CD8-positive, alpha-beta memory T cell (primary cell): ENCODE data around the gene SERBP1. TPM values are rescaled to one million over a fixed set of nuclear protein-coding genes. Genes with fewer than 3 reads are reported as not detected.
A peak's percentile ranks its signal among the peaks of the same experiment; 100 is the strongest.
"Not testable (repeated sequence)": the region's sequence is repeated elsewhere in the genome, so short reads cannot be mapped to it uniquely, and the experiment has no call there.

Source experiments
- CTCF ChIA-PET: fragments of 350-600 bp; sonication (Branson Sonifier 250); formaldehyde crosslinking; loops from one replicate; lab custom pipeline; 2021; ENCODE audit warnings: antibody characterized with exemption; lab: Charles Lee
- POLR2A ChIA-PET: fragments of 350-600 bp; sonication (Branson Sonifier 250); formaldehyde crosslinking; loops from one replicate; lab custom pipeline; 2021; ENCODE audit warnings: antibody characterized with exemption; lab: Charles Lee
- DNase-seq, 5 donors: peaks; one replicate each; pipeline versions ENCODE4 v3.0.0 to v3.0.0-alpha.2; 2020 to 2022; ENCODE audit warnings: mixed read lengths in 1 of 5
- H3K27ac ChIP-seq: one replicate; pipeline ENCODE4 v1.7.0; 2013; ENCODE audit warnings: low read depth, mild to moderate bottlenecking, low read length, moderate library complexity
- H3K27me3 ChIP-seq: 2 replicates; pipeline ENCODE4 v1.7.0; 2013; ENCODE audit warnings: low read length, mild to moderate bottlenecking; ENCODE audit not compliant: insufficient read depth, poor library complexity, severe bottlenecking
- H3K36me3 ChIP-seq: 2 replicates; pipeline ENCODE4 v1.7.0; 2013; ENCODE audit warnings: mild to moderate bottlenecking, low read length, moderate library complexity; ENCODE audit not compliant: insufficient read depth
- H3K4me1 ChIP-seq: 2 replicates; pipeline ENCODE4 v1.7.0; 2013; ENCODE audit warnings: mild to moderate bottlenecking, low read length, moderate library complexity; ENCODE audit not compliant: insufficient read depth
- H3K4me3 ChIP-seq: 2 replicates; pipeline ENCODE4 v1.7.0; 2013; ENCODE audit warnings: mild to moderate bottlenecking, low read length
- H3K9me3 ChIP-seq: 2 replicates; pipeline ENCODE4 v1.7.0; 2013; ENCODE audit warnings: mild to moderate bottlenecking, low read length
- H3K27ac Mint-ChIP-seq, 8 donors: one replicate each; pipeline ENCODE4 v1.8.0; 2020 to 2021; ENCODE audit warnings: mixed read lengths in 8 of 8, mild to moderate bottlenecking in 6 of 8, inconsistent platforms in 3 of 8, moderate library complexity in 3 of 8
- H3K27me3 Mint-ChIP-seq, 2 donors: one replicate each; pipeline ENCODE4 v1.8.0; 2020 to 2021; ENCODE audit warnings: mixed read lengths in 2 of 2, mild to moderate bottlenecking in 1 of 2, moderate library complexity in 1 of 2
- H3K36me3 Mint-ChIP-seq, 3 donors: one replicate each; pipeline ENCODE4 v1.8.0; 2020 to 2021; ENCODE audit warnings: mixed read lengths in 3 of 3, inconsistent platforms in 1 of 3, mild to moderate bottlenecking in 1 of 3
- H3K4me1 Mint-ChIP-seq, 3 donors: one replicate each; pipeline ENCODE4 v1.8.0; 2020 to 2021; ENCODE audit warnings: mixed read lengths in 3 of 3, inconsistent platforms in 1 of 3, mild to moderate bottlenecking in 1 of 3
- H3K4me3 Mint-ChIP-seq, 7 donors: one replicate each; pipeline ENCODE4 v1.8.0; 2020 to 2021; ENCODE audit warnings: mixed read lengths in 7 of 7, mild to moderate bottlenecking in 6 of 7, moderate library complexity in 4 of 7, inconsistent platforms in 2 of 7
- H3K9me3 Mint-ChIP-seq, 5 donors: one replicate each; pipeline ENCODE4 v1.8.0; 2020 to 2022; ENCODE audit warnings: mixed read lengths in 5 of 5, mild to moderate bottlenecking in 3 of 5, moderate library complexity in 2 of 5, inconsistent platforms in 1 of 5
- polyA plus RNA-seq: library from polyadenylated mRNA; unstranded; fragments of 300-500 nt; fragmentation: Illumina TruSeq; gene quantifications from one replicate; pipeline ENCODE4 v1.2.3, GENCODE V29; 2021
- total RNA-seq, 2 experiments: library from RNA; stranded (reverse); gene quantifications; one replicate each; pipeline ENCODE4 v1.2.3, GENCODE V29; 2021

Gene SERBP1
- total and polyA plus RNA-seq, 3 experiments from 2014 or later = 127 to 549 (median 545) TPM

DNA sequence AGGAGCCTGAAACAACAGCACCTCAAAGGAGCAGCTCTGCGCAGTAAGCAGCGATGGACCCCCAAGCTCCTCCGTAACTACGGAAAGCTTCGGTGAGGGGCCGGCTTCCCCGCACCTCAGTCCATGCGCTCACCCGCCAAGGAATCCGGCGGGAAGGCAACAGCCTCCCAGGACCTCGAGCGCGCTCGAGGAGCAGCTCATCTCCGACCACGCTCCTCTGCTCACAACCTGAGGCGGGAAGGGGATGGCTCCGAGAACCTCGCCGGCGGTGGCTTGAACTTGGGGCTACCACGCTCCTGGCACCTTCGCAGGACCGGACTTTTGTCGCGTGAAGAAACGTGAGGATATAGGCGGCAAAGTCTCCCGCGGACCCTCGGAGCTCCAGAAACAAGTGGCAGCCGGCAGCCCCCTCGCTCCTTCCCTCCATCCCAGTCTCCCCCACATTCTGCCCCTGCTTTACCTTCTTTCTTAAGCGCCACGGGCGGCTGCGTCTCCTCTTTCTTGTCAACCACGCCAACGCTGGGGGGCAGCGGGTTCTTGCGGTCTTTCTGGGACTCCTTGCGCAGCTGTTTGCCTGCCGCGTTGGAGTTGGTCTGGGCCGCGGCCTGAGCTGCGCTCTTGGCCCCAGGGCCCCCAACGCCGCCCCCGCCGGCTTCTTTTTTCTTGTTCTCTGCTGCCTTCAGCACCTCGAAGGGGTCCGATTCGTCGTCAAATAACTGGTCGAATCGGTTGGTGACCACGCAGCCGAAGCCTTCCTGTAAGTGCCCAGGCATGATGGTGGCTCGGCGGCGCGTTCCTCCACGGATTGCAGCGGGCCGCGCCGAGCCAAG lies 459 bp downstream of the SERBP1 start:
- Histone ChIP-seq H3K27ac (peak overlapping the region; percentile 79), H3K27me3 (no peaks in the 10 kb centered on the region), H3K4me1 (peaks cover 32% of the 10 kb centered on the region), H3K9me3 (no peaks in the 10 kb centered on the region), H3K4me3 (peak overlapping the region; percentile 81), H3K36me3 (peaks cover 9% of the 10 kb centered on the region)
- ChIA-PET POLR2A (interaction anchor here (0.5 to 2.9 kb wide), 9 partner anchors 11 to 505 kb away, joined by 3 to 9 read pairs (median 4); partner anchors contain the start of genes DNAI4, GADD45A and MIER1), CTCF (interaction anchor here (0.8 to 1.8 kb wide), 3 partner anchors 12 to 216 kb away, joined by 3 to 4 read pairs (median 3); no protein-coding TSS in a partner anchor)
- Mint-ChIP-seq H3K4me1 (peaks cover 48 to 60% (median 54%) of the 10 kb centered on the region in 3 donors), H3K9me3 (peaks cover 0 to 2% (median 0%) of the 10 kb centered on the region in 5 donors), H3K27ac (peak overlapping the region; percentile 94 to 100 (median 98)), H3K36me3 (peaks cover 6 to 59% (median 12%) of the 10 kb centered on the region in 3 donors), H3K4me3 (peak overlapping the region; percentile 92 to 100 (median 94)), H3K27me3 (no peaks in the 10 kb centered on the region)
- DNase-seq = peak in 4 of 5 donors; percentile 3 to 48 (median 18)

DNA sequence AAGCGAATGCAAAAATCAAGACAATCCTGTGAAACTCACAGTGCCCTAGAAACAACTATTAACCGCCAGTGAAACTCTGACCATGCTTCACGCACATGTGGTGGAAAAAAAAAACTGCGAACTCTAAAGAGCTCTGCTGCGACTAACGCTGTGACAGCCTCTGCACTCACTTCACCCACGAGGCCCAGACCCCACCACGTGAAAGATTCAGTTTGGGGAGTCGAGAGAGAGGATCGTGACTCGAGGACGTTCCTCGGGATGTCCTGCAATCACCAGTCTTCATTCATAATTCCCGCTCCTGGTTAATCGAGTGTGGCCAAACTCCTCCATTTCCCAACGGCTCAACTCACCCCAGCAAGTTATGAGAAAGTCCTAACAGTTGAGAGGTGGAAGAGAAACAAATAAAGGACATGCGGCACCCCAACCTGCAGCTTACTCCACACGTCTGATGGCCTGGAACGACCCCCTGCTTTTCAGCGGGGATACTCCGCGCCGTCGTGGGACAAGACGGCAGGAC lies 1.1 kb downstream of the SERBP1 start:
- H3K4me3 ChIP-seq = peak overlapping the region; percentile 81
- Mint-ChIP-seq H3K27ac (peak overlapping the region; percentile 85 to 99 (median 96)), H3K36me3 (peaks cover 13 to 65% (median 15%) of the 10 kb centered on the region in 3 donors), H3K4me3 (peak overlapping the region; percentile 92 to 100 (median 94)), H3K4me1 (peaks cover 52 to 67% (median 60%) of the 10 kb centered on the region in 3 donors), H3K9me3 (peaks cover 0 to 2% (median 0%) of the 10 kb centered on the region in 5 donors), H3K27me3 (no peaks in the 10 kb centered on the region)
- peaks cover 32% of the 10 kb centered on the region for H3K4me1 ChIP-seq
- ChIA-PET POLR2A (interaction anchor here (0.5 to 2.9 kb wide), 7 partner anchors 10 to 504 kb away, joined by 3 to 9 read pairs (median 3); partner anchors contain the start of genes DNAI4, GADD45A and MIER1), CTCF (interaction anchor here (0.7 to 1.8 kb wide), 4 partner anchors 16 to 216 kb away, joined by 3 to 4 read pairs (median 4); no protein-coding TSS in a partner anchor)
- H3K27me3 ChIP-seq = no peaks in the 10 kb centered on the region
- DNase-seq = peak; percentile 21 to 64 (median 41)
- no peaks in the 10 kb centered on the region for H3K9me3 ChIP-seq
- H3K36me3 ChIP-seq = peaks cover 16% of the 10 kb centered on the region
- peak overlapping the region; percentile 79 for H3K27ac ChIP-seq

- POLR2A ChIA-PET = interaction anchor here (1.4 to 2.9 kb wide), 2 partner anchors 9 to 503 kb away, joined by 9 read pairs; partner anchors contain the start of genes DNAI4 and MIER1
- H3K27ac ChIP-seq = no peak overlapping the region
- Mint-ChIP-seq H3K9me3 (peaks cover 0 to 2% (median 0%) of the 10 kb centered on the region in 5 donors), H3K36me3 (peaks cover 16 to 77% (median 18%) of the 10 kb centered on the region in 3 donors), H3K4me3 (peak overlapping the region; percentile 92 to 100 (median 94)), H3K27ac (peak overlapping the region; percentile 56 to 99 (median 96)), H3K27me3 (no peaks in the 10 kb centered on the region), H3K4me1 (peaks cover 56 to 74% (median 63%) of the 10 kb centered on the region in 3 donors)
- peaks cover 32% of the 10 kb centered on the region for H3K4me1 ChIP-seq
- peaks cover 23% of the 10 kb centered on the region for H3K36me3 ChIP-seq
- DNase-seq = no peak
- H3K9me3 ChIP-seq = no peaks in the 10 kb centered on the region
- H3K4me3 ChIP-seq = peak overlapping the region; percentile 81
- H3K27me3 ChIP-seq = no peaks in the 10 kb centered on the region
- CTCF ChIA-PET = interaction anchor here (1.5 to 1.8 kb wide), 2 partner anchors 72 to 214 kb away, joined by 4 read pairs; no protein-coding TSS in a partner anchor
Measured at GRCh38 chr1:67427947-67428346, 2.3 kb downstream of the SERBP1 start.

DNA sequence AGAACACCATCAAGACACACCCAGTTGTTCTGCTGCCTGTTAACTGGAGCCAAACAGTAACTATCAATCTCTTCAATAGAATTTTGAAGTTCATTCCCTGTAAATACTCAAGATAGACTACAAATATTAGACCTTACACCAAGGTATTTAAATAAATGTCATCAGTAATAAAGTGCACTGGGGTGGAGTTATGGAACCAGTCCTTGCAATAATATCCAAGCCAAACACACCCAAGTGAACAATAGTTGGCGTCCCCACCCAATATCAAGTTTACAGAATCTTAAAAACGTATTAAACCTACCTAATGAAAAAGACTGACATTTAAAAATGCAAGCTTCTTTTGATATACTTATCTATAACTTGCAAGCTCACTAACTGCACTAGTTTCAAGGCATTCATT lies 2.7 kb downstream of the SERBP1 start:
- POLR2A ChIA-PET = no interaction called here
- Histone ChIP-seq H3K9me3 (no peaks in the 10 kb centered on the region), H3K27me3 (no peaks in the 10 kb centered on the region), H3K36me3 (peaks cover 23% of the 10 kb centered on the region), H3K27ac (no peak overlapping the region), H3K4me1 (peaks cover 32% of the 10 kb centered on the region), H3K4me3 (peak overlapping the region; percentile 81)
- H3K9me3 Mint-ChIP-seq = peaks cover 0 to 2% (median 0%) of the 10 kb centered on the region in 5 donors
- H3K36me3 Mint-ChIP-seq = peaks cover 16 to 81% (median 18%) of the 10 kb centered on the region in 3 donors
- H3K27ac Mint-ChIP-seq = peak overlapping the region; percentile 5 to 99 (median 94)
- CTCF ChIA-PET = no interaction called here
- no peak for DNase-seq
- no peaks in the 10 kb centered on the region for H3K27me3 Mint-ChIP-seq
- H3K4me3 Mint-ChIP-seq = peak overlapping the region; percentile 92 to 100 (median 94)
- H3K4me1 Mint-ChIP-seq = peaks cover 56 to 74% (median 68%) of the 10 kb centered on the region in 3 donors

DNA sequence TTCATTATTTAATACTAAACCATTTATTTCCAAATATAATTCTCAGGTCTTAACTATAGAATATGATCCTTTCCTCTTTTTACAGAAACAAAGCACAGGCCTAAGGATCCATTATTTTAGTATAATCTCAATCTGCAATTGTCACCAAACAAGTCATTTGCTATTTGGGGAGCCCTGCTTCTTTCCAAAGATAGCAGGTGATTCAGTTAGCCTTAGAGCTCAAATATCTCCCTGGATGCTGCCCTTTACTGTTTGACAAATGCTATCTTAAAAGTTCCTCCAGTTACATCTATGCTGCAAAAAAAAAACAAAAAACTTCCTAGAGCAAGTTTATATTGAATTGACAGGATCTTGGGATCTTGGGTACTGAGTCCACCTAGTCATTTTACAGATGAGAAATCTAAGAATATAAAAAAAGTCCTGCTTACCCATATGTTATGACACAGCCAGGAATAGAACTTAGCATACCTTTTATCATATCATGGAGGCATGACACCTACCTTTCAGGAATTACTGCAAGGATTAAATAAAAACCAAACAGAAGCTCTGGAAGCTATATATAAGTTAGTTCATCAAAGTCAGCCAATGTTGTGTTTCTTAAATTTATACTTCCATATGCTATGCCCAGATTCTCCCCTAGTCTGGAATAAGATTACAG lies 9.2 kb downstream of the SERBP1 start:
- H3K27me3 ChIP-seq = no peaks in the 10 kb centered on the region
- peak overlapping the region in 1 of 7 donors; percentile 44 for H3K4me3 Mint-ChIP-seq
- CTCF ChIA-PET = no interaction called here
- peaks cover 62% of the 10 kb centered on the region for H3K36me3 ChIP-seq
- DNase-seq = no peak
- peak overlapping the region in 7 of 8 donors; percentile 1 to 87 (median 59) for H3K27ac Mint-ChIP-seq
- no peaks in the 10 kb centered on the region for H3K27me3 Mint-ChIP-seq
- no peak overlapping the region for H3K27ac ChIP-seq
- no peak overlapping the region for H3K4me3 ChIP-seq
- H3K4me1 Mint-ChIP-seq = peaks cover 57 to 77% (median 74%) of the 10 kb centered on the region in 3 donors
- peaks cover 25% of the 10 kb centered on the region for H3K4me1 ChIP-seq
- no peaks in the 10 kb centered on the region for H3K9me3 Mint-ChIP-seq
- peaks cover 10 to 94% (median 29%) of the 10 kb centered on the region in 3 donors for H3K36me3 Mint-ChIP-seq
- POLR2A ChIA-PET = no interaction called here
- no peaks in the 10 kb centered on the region for H3K9me3 ChIP-seq

- Mint-ChIP-seq H3K4me3 (peak overlapping the region in 4 of 7 donors; percentile 9 to 44 (median 29)), H3K27me3 (no peaks in the 10 kb centered on the region), H3K4me1 (peaks cover 54 to 76% (median 74%) of the 10 kb centered on the region in 3 donors), H3K36me3 (peaks cover under 1 to 94% (median 22%) of the 10 kb centered on the region in 3 donors), H3K9me3 (no peaks in the 10 kb centered on the region), H3K27ac (peak overlapping the region; percentile 54 to 83 (median 74))
- Histone ChIP-seq H3K4me1 (peaks cover 17% of the 10 kb centered on the region), H3K27me3 (no peaks in the 10 kb centered on the region), H3K36me3 (peaks cover 65% of the 10 kb centered on the region), H3K4me3 (no peak overlapping the region), H3K27ac (no peak overlapping the region), H3K9me3 (no peaks in the 10 kb centered on the region)
- ChIA-PET CTCF (no interaction called here), POLR2A (interaction anchor here (1.3 kb wide), 1 partner anchor 10 kb away, joined by 9 read pairs; no protein-coding TSS in a partner anchor)
- DNase-seq = no peak
Measured at GRCh38 chr1:67418839-67419586, 11.2 kb downstream of the SERBP1 start.

DNA sequence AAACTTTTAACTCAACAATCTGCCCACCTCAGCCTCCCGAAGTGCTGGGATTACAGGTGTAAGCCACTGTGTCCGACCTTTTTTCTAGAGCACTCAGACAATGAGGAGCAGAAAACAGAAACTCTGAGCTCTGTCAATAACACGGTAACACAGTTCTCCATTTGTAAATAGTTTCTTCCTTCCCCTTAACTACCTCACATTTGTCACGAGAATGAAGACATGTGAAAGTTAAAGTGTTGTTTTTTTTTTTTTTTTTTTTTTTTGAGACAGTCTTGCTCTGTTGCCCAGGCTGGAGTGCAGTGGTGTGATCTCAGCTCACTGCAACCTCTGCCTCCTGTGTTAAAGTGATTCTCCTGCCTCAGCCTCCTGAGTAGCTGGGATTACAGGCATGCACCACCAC lies 12.5 kb downstream of the SERBP1 start:
- Histone ChIP-seq H3K4me1 (peaks cover 17% of the 10 kb centered on the region), H3K36me3 (peaks cover 66% of the 10 kb centered on the region)
- not testable (repeated sequence) for H3K27me3 Mint-ChIP-seq, DNase-seq, H3K27me3 ChIP-seq, H3K4me3 Mint-ChIP-seq, H3K9me3 ChIP-seq, H3K9me3 Mint-ChIP-seq, H3K27ac ChIP-seq, H3K4me3 ChIP-seq
- Mint-ChIP-seq H3K4me1 (peaks cover 51 to 71% (median 71%) of the 10 kb centered on the region in 3 donors), H3K27ac (peak overlapping the region in 4 of 8 donors; percentile 12 to 80 (median 30)), H3K36me3 (peaks cover 0 to 94% (median 18%) of the 10 kb centered on the region in 3 donors)
- ChIA-PET POLR2A (interaction anchor here (0.6 kb wide), 1 partner anchor 45 kb away, joined by 3 read pairs; no protein-coding TSS in a partner anchor), CTCF (interaction anchor here (1.0 kb wide), 1 partner anchor 12 kb away, joined by 3 read pairs; the partner anchor contains the start of gene SERBP1)
